GM04504 (cell line): ENCODE results near the gene ADGRG1.
A peak's percentile ranks its signal among the peaks of the same experiment; 100 is the strongest.

Experiments
- DNase-seq: peaks from one replicate; pipeline ENCODE4 v3.0.0-alpha.2; 2012; ENCODE audit warnings: low read depth

Gene ADGRG1

GRCh38 chr16:57648581-57649442, 20.4 kb downstream of the ADGRG1 start:
- DNase-seq: peak; percentile 57

GRCh38 chr16:57649443-57649751, 21.0 kb downstream of the ADGRG1 start:
- no peak for DNase-seq

- DNase-seq: no peak
Measured at GRCh38 chr16:57649846-57650245, 21.4 kb downstream of the ADGRG1 start.

GRCh38 chr16:57651344-57652333, 23.2 kb downstream of the ADGRG1 start:
- no peak for DNase-seq

GRCh38 chr16:57652695-57653471, 24.5 kb downstream of the ADGRG1 start:
- no peak for DNase-seq

GRCh38 chr16:57653936-57654335, 25.5 kb downstream of the ADGRG1 start:
- no peak for DNase-seq

- no peak for DNase-seq
Measured at GRCh38 chr16:57656342-57656955, 28.0 kb downstream of the ADGRG1 start.

GRCh38 chr16:57657228-57657627, 28.8 kb downstream of the ADGRG1 start:
- DNase-seq: no peak

GRCh38 chr16:57658130-57658877, 29.9 kb downstream of the ADGRG1 start:
- DNase-seq: no peak

- DNase-seq: no peak
Measured at GRCh38 chr16:57658878-57659674, 30.6 kb downstream of the ADGRG1 start.

- no peak for DNase-seq
Measured at GRCh38 chr16:57660715-57661463, 32.5 kb downstream of the ADGRG1 start.

GRCh38 chr16:57661510-57661909, 33.1 kb downstream of the ADGRG1 start:
- no peak for DNase-seq

GRCh38 chr16:57661936-57662906, 33.8 kb downstream of the ADGRG1 start:
- no peak for DNase-seq

- DNase-seq: no peak
Measured at GRCh38 chr16:57663436-57663835, 35.0 kb downstream of the ADGRG1 start.

- no peak for DNase-seq
Measured at GRCh38 chr16:57663917-57664661, 35.7 kb downstream of the ADGRG1 start.

- no peak for DNase-seq
Measured at GRCh38 chr16:57664662-57665025, 36.2 kb downstream of the ADGRG1 start.

- DNase-seq: no peak
Measured at GRCh38 chr16:57665541-57665940, 37.1 kb downstream of the ADGRG1 start.
